PFSK-1 (cell line): ENCODE measurements around the gene RGL3.

Experiments used
- POLR2AphosphoS5 ChIP-seq: IDR thresholded peaks from 2 replicates; pipeline ENCODE4 v1.6.1; 2012; ENCODE audit warnings: low read depth, mild to moderate bottlenecking, control low read depth, low read length, moderate library complexity
- REST ChIP-seq, 2 experiments: IDR thresholded peaks; 2 replicates each; pipeline versions ENCODE4 v1.6.1 to v1.8.0; 2011 to 2012; ENCODE audit warnings: low read depth in 2 of 2, low read length in 2 of 2, control low read depth in 1 of 2, inconsistent platforms in 1 of 2, mild to moderate bottlenecking in 1 of 2, moderate library complexity in 1 of 2; ENCODE audit not compliant: insufficient read depth in 1 of 2
- SIN3A ChIP-seq: IDR thresholded peaks from 2 replicates; pipeline ENCODE4 v1.6.1; 2012; ENCODE audit warnings: mild to moderate bottlenecking, low read length, moderate library complexity, borderline replicate concordance; ENCODE audit not compliant: insufficient read depth
- TAF1 ChIP-seq: IDR thresholded peaks from 2 replicates; pipeline ENCODE4 v1.6.1; 2012; ENCODE audit warnings: low read length, control low read depth, borderline replicate concordance; ENCODE audit not compliant: insufficient read depth

- TF ChIP-seq POLR2AphosphoS5 (no peak), REST (IDR thresholded peaks at IDR 0.05; ENCODE audit: insufficient read depth in 1 of 2, low read depth in 2 of 2, low read length in 2 of 2) (no peak), TAF1 (no peak), SIN3A (no peak)
Observed at GRCh38 chr19:11373885-11374432, 45.2 kb downstream of the RGL3 start.
